Breast epithelium (tissue), 3 donors: Measurements from ENCODE around the gene TMEM80.

Source experiments
- CTCF ChIP-seq, 3 donors: fragments of 450-650 bp; IDR thresholded peaks; one replicate each; pipeline ENCODE4 v1.5.1; 2016 to 2017; ENCODE audit warnings: antibody characterized with exemption in 3 of 3, mild to moderate bottlenecking in 3 of 3, moderate library complexity in 3 of 3
- POLR2A ChIP-seq: fragments of 450-650 bp; IDR thresholded peaks from one replicate; pipeline ENCODE4 v1.6.1; 2016; ENCODE audit warnings: antibody characterized with exemption, mild to moderate bottlenecking, moderate library complexity
- POLR2AphosphoS5 ChIP-seq, 3 donors: sonication (generic); formaldehyde crosslinking; IDR thresholded peaks; one replicate each; pipeline ENCODE4 v1.6.1; 2017; ENCODE audit warnings: antibody characterized with exemption in 3 of 3

DNA sequence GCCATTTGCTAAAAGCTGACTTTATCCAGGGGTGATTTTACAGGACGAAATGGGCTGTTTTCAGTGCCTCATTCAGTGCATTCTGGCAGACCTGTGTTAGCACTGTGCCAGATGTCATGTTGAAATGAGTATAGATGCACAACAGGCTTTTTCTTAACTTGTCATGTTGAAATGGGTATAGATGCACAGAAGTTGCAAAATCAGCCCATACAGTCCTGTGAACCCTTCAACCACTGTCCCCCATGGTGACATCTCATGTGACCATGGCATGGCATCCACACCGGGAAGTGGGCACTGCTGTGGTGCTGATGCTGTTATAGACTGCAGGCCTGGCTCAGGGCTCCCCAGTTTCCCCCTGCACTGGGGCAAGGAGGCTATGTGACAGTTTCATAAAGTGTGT lies 54.1 kb downstream of the TMEM80 start:
- TF ChIP-seq CTCF (IDR thresholded peaks at IDR 0.05) (no peak), POLR2AphosphoS5 (IDR thresholded peaks at IDR 0.05) (no peak), POLR2A (no peak)
